Kidney (tissue), 14 donors: Measurements from ENCODE around the gene PHF14. TPM values are rescaled to one million over a fixed set of nuclear protein-coding genes. Genes with fewer than 3 reads are reported as not detected.
"Not testable (repeated sequence)": the region's sequence is repeated elsewhere in the genome, so short reads cannot be mapped to it uniquely, and the experiment has no call there.

ENCODE experiments used
- DNase-seq, 5 donors: peaks; one replicate each; pipeline ENCODE4 v3.0.0-alpha.2; 2013 to 2020
- FAIRE-seq: peaks from 2 replicates; lab custom pipeline; 2012; peaks lifted over from hg19 to GRCh38; lab: Jason Lieb, UNC
- H3K27ac ChIP-seq, 2 donors: one replicate each; pipeline ENCODE4 v1.7.0; 2013; ENCODE audit warnings: low read depth in 2 of 2, low read length in 2 of 2, inconsistent platforms in 1 of 2
- H3K27me3 ChIP-seq: one replicate; pipeline ENCODE4 v1.7.1; 2013; ENCODE audit warnings: low read length, inconsistent platforms; ENCODE audit not compliant: control insufficient read depth, insufficient read depth
- H3K36me3 ChIP-seq, 3 donors: one replicate each; pipeline versions ENCODE4 v1.7.0 to v1.7.1; 2013; ENCODE audit warnings: low read length in 3 of 3, control low read depth in 1 of 3, inconsistent platforms in 1 of 3; ENCODE audit not compliant: insufficient read depth in 3 of 3, control insufficient read depth in 2 of 3
- H3K4me1 ChIP-seq, 3 donors: one replicate each; pipeline versions ENCODE4 v1.7.0 to v1.7.1; 2013; ENCODE audit warnings: low read length in 3 of 3, inconsistent platforms in 1 of 3, low read depth in 1 of 3; ENCODE audit not compliant: control insufficient read depth in 2 of 3, insufficient read depth in 2 of 3
- H3K4me3 ChIP-seq, 3 donors: one replicate each; pipeline versions ENCODE4 v1.7.0 to v1.8.1; 2013; ENCODE audit warnings: low read length in 3 of 3, control low read depth in 1 of 3, inconsistent platforms in 1 of 3
- H3K9ac ChIP-seq, 3 donors: one replicate each; pipeline versions ENCODE4 v1.7.0 to v1.7.1; 2013; ENCODE audit warnings: low read length in 3 of 3, control low read depth in 1 of 3, inconsistent platforms in 1 of 3
- H3K9me3 ChIP-seq, 3 donors: one replicate each; pipeline versions ENCODE4 v1.7.0 to v1.7.1; 2013; ENCODE audit warnings: low read length in 3 of 3, control low read depth in 1 of 3, inconsistent platforms in 1 of 3; ENCODE audit not compliant: control insufficient read depth in 2 of 3, insufficient read depth in 1 of 3
- CTCF ChIP-seq: IDR thresholded peaks from 3 replicates; pipeline ENCODE4 v1.5.1; 2012; ENCODE audit warnings: mild to moderate bottlenecking, moderate library complexity, borderline replicate concordance; ENCODE audit not compliant: insufficient read depth; ENCODE audit errors: extremely low read depth
- intact Hi-C: fragments of 100-400 bp; cut with DNase I; formaldehyde crosslinking; loops from one replicate; pipeline ENCODE4 v1.11.1; 2022
- polyA plus RNA-seq: library from polyadenylated mRNA; stranded (reverse); fragments of 350-450 nt; fragmentation: Illumina TruSeq; extraction: RNeasy Lipid Tissue Mini Kit (QIAGEN cat#74804); gene quantifications from one replicate; pipeline ENCODE4 v1.2.3, GENCODE V29; 2014; ENCODE audit warnings: low read depth, low replicate concordance; ENCODE audit not compliant: insufficient read depth
- total RNA-seq: library from RNA; stranded (reverse); fragmentation: NEBNext Ultra II Directional; extraction: Animal tissue kit (Norgen Biotek cat#: 25700); gene quantifications from one replicate; pipeline ENCODE4 v1.2.1, GENCODE V29; 2021
- donor health status: control.
- donor health status: control.
- donor health status: control.
- donor health status: control.
- donor health status: control.
- donor health status: DM: yes; HTN: yes; CAD: no.
- donor health status: Normal renal cell carcinoma (clear cell type).

Gene PHF14
- total and polyA plus RNA-seq, 2 donors from 2014 or later = 17.1 to 31.7 TPM

DNA sequence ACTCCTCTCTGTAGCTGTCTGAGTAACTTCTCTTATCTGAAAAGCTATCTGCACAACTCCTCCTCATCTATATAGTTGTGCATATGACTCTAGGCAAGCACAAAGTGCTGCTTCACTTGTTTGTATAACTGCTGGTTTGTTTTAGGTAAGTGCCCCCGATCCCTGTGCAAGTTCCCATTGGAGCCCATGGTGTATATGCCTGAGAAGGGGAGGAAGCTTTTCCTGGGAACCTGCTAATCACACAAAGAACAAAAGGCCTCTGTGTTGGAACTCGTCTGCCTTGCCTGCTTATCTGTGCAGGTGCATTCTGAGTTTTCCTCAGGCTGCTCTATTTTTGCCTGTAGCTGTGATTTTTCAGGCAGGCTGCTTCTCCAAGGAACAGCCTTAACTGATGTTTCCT is 23.2 kb upstream of the PHF14 start:
- intact Hi-C loops = no loop called here
- FAIRE-seq (no peak), DNase-seq (no peak)
- no peak overlapping the region for H3K27ac ChIP-seq
- no peaks in the 10 kb centered on the region for H3K4me1 ChIP-seq
- no peak for TF ChIP-seq CTCF
- no peaks in the 10 kb centered on the region for H3K9me3 ChIP-seq
- no peak overlapping the region for H3K9ac ChIP-seq
- H3K27me3 ChIP-seq = no peaks in the 10 kb centered on the region
- no peaks in the 10 kb centered on the region for H3K36me3 ChIP-seq
- H3K4me3 ChIP-seq = no peak overlapping the region

GRCh38 chr7:10950974-10951578 is 22.6 kb upstream of the PHF14 start:
- FAIRE-seq, H3K9me3 ChIP-seq, intact Hi-C loops, DNase-seq, H3K27ac ChIP-seq, H3K36me3 ChIP-seq, H3K27me3 ChIP-seq, H3K4me1 ChIP-seq, H3K4me3 ChIP-seq, H3K9ac ChIP-seq: not testable (repeated sequence)

GRCh38 chr7:10952588-10952987 is 21.1 kb upstream of the PHF14 start:
- Histone ChIP-seq H3K36me3 (no peaks in the 10 kb centered on the region), H3K4me1 (no peaks in the 10 kb centered on the region), H3K9me3 (no peaks in the 10 kb centered on the region), H3K27me3 (no peaks in the 10 kb centered on the region), H3K9ac (no peak overlapping the region), H3K27ac (no peak overlapping the region), H3K4me3 (no peak overlapping the region)
- TF ChIP-seq CTCF = no peak
- DNase-seq (no peak), FAIRE-seq (no peak)
- intact Hi-C loops = no loop called here

GRCh38 chr7:10953078-10953750 is 20.5 kb upstream of the PHF14 start:
- H3K4me1 ChIP-seq, H3K9me3 ChIP-seq, H3K36me3 ChIP-seq, H3K4me3 ChIP-seq, intact Hi-C loops, H3K27me3 ChIP-seq, H3K27ac ChIP-seq, H3K9ac ChIP-seq, DNase-seq, FAIRE-seq: not testable (repeated sequence)
